K562 (cell line): ENCODE measurements around the gene PHOX2A. TPM values are rescaled to one million over a fixed set of nuclear protein-coding genes. Genes with fewer than 3 reads are reported as not detected.

ENCODE experiments used
- ATAC-seq: fragments of 200-7000 bp; cut with Tn5 transposase; 3 replicates; pipeline ENCODE4 v1.9.1; 2020; ENCODE audit warnings: moderate library complexity
- BruUV-seq: library from RNA; stranded (reverse); fragments of 400-500 nt; replicated peaks from 2 replicates; lab custom pipeline; 2021; lab: Mats Ljungman, UMichigan
- CTCF ChIA-PET: fragments of 300-600 bp; formaldehyde crosslinking; extraction: SDS; loops from one replicate; lab custom pipeline; 2021; ENCODE audit warnings: low intra/inter-chr PET ratio; lab: Yijun Ruan, JAX
- POLR2A ChIA-PET: fragments of 300-600, 350-650 bp; sonication (Branson Sonifier 250); formaldehyde crosslinking; extraction: SDS; loops from one replicate; lab custom pipeline; 2021; ENCODE audit warnings: antibody characterized with exemption, inconsistent platforms; lab: Yijun Ruan, JAX
- DNase-seq, 4 experiments: peaks; one replicate each; pipeline versions ENCODE4 v3.0.0 to v3.0.0-alpha.2; 2011 to 2018; ENCODE audit warnings: low spot score in 3 of 4, mixed read lengths in 3 of 4; ENCODE audit errors: extremely low read depth in 1 of 4
- FAIRE-seq: peaks from 2 replicates; lab custom pipeline; 2011; peaks lifted over from hg19 to GRCh38; lab: Jason Lieb, UNC
- H2AFZ ChIP-seq: 2 replicates; pipeline ENCODE4 v1.6.0; 2011; ENCODE audit warnings: low read depth, low read length, control low read depth, inconsistent platforms
- H3K27ac ChIP-seq: fragments of 200-600 bp; 3 replicates; pipeline ENCODE4 v1.8.0; 2011; ENCODE audit warnings: low read depth, mild to moderate bottlenecking, control low read depth, inconsistent platforms, low read length, moderate library complexity, mixed read lengths; ENCODE audit errors: extremely low read depth
- H3K27me3 ChIP-seq, 2 experiments: fragments of 300-600 bp in 1 of 2; 2 replicates in 1 of 2; 3 replicates in 1 of 2; pipeline versions ENCODE4 v1.6.0 to v1.8.0; 2011; ENCODE audit warnings: inconsistent platforms in 2 of 2, low read length in 2 of 2, mild to moderate bottlenecking in 1 of 2, mixed read lengths in 1 of 2, moderate library complexity in 1 of 2; ENCODE audit not compliant: control insufficient read depth in 2 of 2, insufficient read depth in 2 of 2
- H3K36me3 ChIP-seq: fragments of 300-600 bp; 3 replicates; pipeline ENCODE4 v1.8.0; 2011; ENCODE audit warnings: mild to moderate bottlenecking, low read length, inconsistent platforms; ENCODE audit not compliant: control insufficient read depth, insufficient read depth
- H3K4me1 ChIP-seq, 2 experiments: fragments of 200-600 bp in 1 of 2; replicated peaks in 1 of 2; 2 replicates in 1 of 2; 3 replicates in 1 of 2; pipeline versions ENCODE4 v1.5.1 to v1.8.0; 2011; ENCODE audit warnings: inconsistent platforms in 2 of 2, low read length in 2 of 2, mild to moderate bottlenecking in 1 of 2, mixed read lengths in 1 of 2, moderate library complexity in 1 of 2; ENCODE audit not compliant: control insufficient read depth in 2 of 2, insufficient read depth in 2 of 2
- H3K4me2 ChIP-seq: 2 replicates; pipeline ENCODE4 v1.6.1; 2011; ENCODE audit warnings: low read length, control low read depth, inconsistent platforms, mixed read lengths; ENCODE audit not compliant: insufficient read depth
- H3K4me3 ChIP-seq: fragments of 200-600 bp; sonication (generic), shearing (Covaris generic); 2 replicates; pipeline ENCODE4 v1.5.1; 2016; ENCODE audit warnings: control low read depth, inconsistent platforms
- H3K79me2 ChIP-seq: fragments of 200-600 bp; 3 replicates; pipeline ENCODE4 v1.8.0; 2011; ENCODE audit warnings: low read length, inconsistent platforms; ENCODE audit not compliant: control insufficient read depth, insufficient read depth
- H3K9ac ChIP-seq, 2 experiments: 2 replicates each; pipeline versions ENCODE4 v1.6.0 to v1.6.1; 2011; ENCODE audit warnings: low read depth in 2 of 2, low read length in 2 of 2, control low read depth in 1 of 2, inconsistent platforms in 1 of 2, mild to moderate bottlenecking in 1 of 2, mixed read lengths in 1 of 2; ENCODE audit not compliant: insufficient read depth in 1 of 2
- H3K9me1 ChIP-seq: one replicate; pipeline ENCODE4 v1.6.0; 2011; ENCODE audit warnings: inconsistent platforms, mild to moderate bottlenecking, low read length, moderate library complexity; ENCODE audit not compliant: control insufficient read depth, insufficient read depth
- H3K9me3 ChIP-seq: replicated peaks from 2 replicates; pipeline ENCODE4 v1.5.1; 2011; ENCODE audit warnings: low read depth, low read length, inconsistent platforms; ENCODE audit not compliant: control insufficient read depth, insufficient read depth
- H4K20me1 ChIP-seq: replicated peaks from 2 replicates; pipeline ENCODE4 v1.6.1; 2011; ENCODE audit warnings: low read length, inconsistent platforms, mixed read lengths; ENCODE audit not compliant: control insufficient read depth, insufficient read depth
- BMI1 ChIP-seq: fragments of 150-350 bp; IDR thresholded peaks from 2 replicates; pipeline ENCODE4 v1.6.1; 2014; ENCODE audit warnings: low read length
- BRD4 ChIP-seq: fragments of 200-600 bp; sonication (generic); IDR thresholded peaks from 2 replicates; pipeline ENCODE4 v1.6.1; 2017; ENCODE audit warnings: inconsistent platforms
- BRD9 ChIP-seq: fragments of 450-650 bp; IDR thresholded peaks from 2 replicates; pipeline ENCODE4 v1.6.1; 2018; ENCODE audit warnings: low read depth; ENCODE audit not compliant: partially characterized antibody
- CXXC5 ChIP-seq: fragments of 250-450 bp; sonication (Bioruptor Pico); IDR thresholded peaks from 2 replicates; pipeline ENCODE4 v1.8.0; 2022; ENCODE audit warnings: inconsistent platforms, mild to moderate bottlenecking, moderate library complexity
- E2F5 ChIP-seq: sonication (generic); formaldehyde crosslinking; IDR thresholded peaks from 2 replicates; pipeline ENCODE4 v1.8.0; 2022; ENCODE audit warnings: mild to moderate bottlenecking, missing genetic modification reagents
- FOXK2 ChIP-seq, 2 experiments: fragments of 450-650 bp; IDR thresholded peaks in 1 of 2; conservative IDR thresholded peaks in 1 of 2; 2 replicates each; pipeline ENCODE4 v1.6.1; 2016; ENCODE audit warnings: low read depth in 2 of 2, mild to moderate bottlenecking in 1 of 2
- FOXM1 ChIP-seq, 2 experiments: fragments of 450-650 bp in 1 of 2; sonication (generic) in 1 of 2; formaldehyde crosslinking in 1 of 2; IDR thresholded peaks; 2 replicates each; pipeline versions ENCODE4 v1.6.1 to v1.9.0; 2017 to 2022; ENCODE audit warnings: low read depth in 2 of 2, mild to moderate bottlenecking in 2 of 2, missing genetic modification reagents in 1 of 2, moderate library complexity in 1 of 2
- NR1H2 ChIP-seq: sonication (generic); formaldehyde crosslinking; IDR thresholded peaks from 2 replicates; pipeline ENCODE4 v1.4.0; 2020; ENCODE audit warnings: mild to moderate bottlenecking, missing genetic modification reagents
- RB1 ChIP-seq: fragments of 450-650 bp; IDR thresholded peaks from 2 replicates; pipeline ENCODE4 v1.6.1; 2017; ENCODE audit warnings: low read depth, mild to moderate bottlenecking
- TBP ChIP-seq: optimal IDR thresholded peaks from 2 replicates; pipeline ENCODE3; 2011; ENCODE audit warnings: low read depth, low read length, improper control_type of control experiment
- TOE1 ChIP-seq, 2 experiments: fragments of 450-650 bp in 1 of 2; sonication (generic) in 1 of 2; formaldehyde crosslinking in 1 of 2; IDR thresholded peaks; 2 replicates each; pipeline versions ENCODE4 v1.7.1 to v1.8.0; 2016 to 2022; ENCODE audit warnings: borderline replicate concordance in 2 of 2, mild to moderate bottlenecking in 2 of 2, antibody characterized with exemption in 1 of 2, inconsistent platforms in 1 of 2, low read depth in 1 of 2, missing genetic modification reagents in 1 of 2, moderate library complexity in 1 of 2
- ZNF175 ChIP-seq: fragments of 200-800 bp; sonication (Bioruptor generic); IDR thresholded peaks from 2 replicates; pipeline ENCODE4 v1.6.1; 2016; ENCODE audit warnings: low read depth, mild to moderate bottlenecking, missing genetic modification characterization, missing compliant biosample characterization
- WGBS: fragments of 100-300 bp; shearing (Covaris generic); methylation state at CpG from one replicate; pipeline ENCODE4 v1.1.6; 2016; ENCODE audit warnings: low coverage, mixed read lengths; ENCODE audit not compliant: insufficient coverage; ENCODE audit errors: missing lambda C conversion rate; 5-methylcytosine and 5-hydroxymethylcytosine counted together
- in situ Hi-C: fragments of 300-500 bp; cut with MboI; formaldehyde crosslinking; loops from 4 replicates; pipeline ENCODE4 v1.15.0; 2018; ENCODE audit warnings: inconsistent platforms, mixed read lengths
- intact Hi-C: fragments of 100-400 bp; cut with micrococcal nuclease; formaldehyde crosslinking; loops from 2 replicates; pipeline ENCODE4 v1.14.2; 2022
- polyA plus RNA-seq, 8 experiments: library from polyadenylated mRNA; depleted of rRNA in 4 of 8; stranded (reverse) in 5 of 8; unstranded in 3 of 8; fragments of >200 nt; fragmentation: Nextera tagmentation in 2 of 8; fragmentation: Illumina TruSeq in 1 of 8; extraction: Ambion mirVana in 2 of 8; extraction: Trizol in 1 of 8; gene quantifications; 2 replicates each; pipeline versions ENCODE4 v1.2.1 to v1.2.3, GENCODE V29; 2011 to 2014; ENCODE audit warnings: inconsistent platforms in 1 of 8, missing spikeins in 1 of 8
- total RNA-seq, 7 experiments: library from RNA; depleted of rRNA in 6 of 7; stranded (reverse); fragments of >200 nt in 6 of 7; fragmentation: Illumina TruSeq in 2 of 7; extraction: Trizol in 2 of 7; gene quantifications; 2 replicates each; pipeline versions ENCODE4 v1.2.1 to v1.2.3, GENCODE V29; 2011 to 2021; ENCODE audit warnings: low replicate concordance in 1 of 7
- TF ChIP-seq, protein P1 (sequence below): sonication (generic); formaldehyde crosslinking; IDR thresholded peaks from 2 replicates; pipeline ENCODE4 v1.8.1; 2023; ENCODE audit warnings: mild to moderate bottlenecking, missing genetic modification reagents
- TF ChIP-seq, protein P2 (sequence below): fragments of 200-400 bp; formaldehyde crosslinking; IDR thresholded peaks from 2 replicates; pipeline ENCODE4 v1.6.1; 2017; ENCODE audit warnings: mild to moderate bottlenecking, low read depth, low read length, moderate library complexity

Gene PHOX2A
- total and polyA plus RNA-seq, 9 of the 15 experiments (the other 6 are each of a cell fraction or from before 2014, with no cell fraction given), result not detected

DNA sequence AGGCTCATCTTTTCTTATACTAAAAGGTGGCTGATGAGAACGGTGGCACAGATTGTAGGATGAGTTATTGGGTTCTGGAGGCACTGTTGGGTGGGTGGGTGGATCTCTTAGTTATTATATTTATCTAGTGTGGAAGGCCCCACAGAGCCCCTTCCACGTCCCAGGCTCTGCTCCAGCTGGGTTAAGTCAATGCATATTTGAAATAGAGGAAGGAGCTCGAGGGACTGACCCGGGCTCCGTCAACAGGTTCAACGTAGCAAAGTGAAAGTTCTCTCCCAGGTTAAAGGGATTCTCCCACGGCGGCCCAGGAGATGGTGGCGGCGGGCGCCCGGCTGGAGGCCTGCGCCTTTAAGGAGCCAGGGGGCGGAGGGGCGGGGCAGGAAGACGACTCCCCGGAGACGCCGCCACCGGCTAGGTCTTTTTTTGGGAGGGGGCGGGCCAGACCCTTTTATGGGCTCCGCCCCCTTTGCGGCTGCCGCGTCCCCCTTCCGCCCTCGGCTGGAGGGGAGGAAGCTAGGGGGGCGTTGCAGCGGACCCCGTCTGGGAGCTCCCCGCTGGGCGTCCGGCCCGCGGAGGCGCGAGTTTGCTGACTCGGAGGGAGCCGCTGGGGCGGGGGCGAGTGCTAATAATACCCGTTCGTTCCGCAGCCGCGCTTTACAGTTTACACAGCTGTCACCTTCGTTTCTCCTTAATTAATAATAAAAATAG lies 20.9 kb downstream of the PHOX2A start:
- peaks cover 20% of the 10 kb centered on the region; the same call in 2 of the 3 replicates for H3K36me3 ChIP-seq
- intact Hi-C loops, result loop anchor here (1.0 kb wide), 1 partner anchor 40 kb away; no protein-coding TSS in a partner anchor
- ChIA-PET POLR2A (interaction anchor here (0.6 to 2.1 kb wide), 10 partner anchors 14 to 1299 kb away, joined by 3 to 9 read pairs (median 4); no protein-coding TSS in a partner anchor), CTCF (no interaction called here)
- H3K79me2 ChIP-seq, result peaks cover 27% of the 10 kb centered on the region
- no TSS peak for BruUV-seq
- H3K9ac ChIP-seq, result peak overlapping the region; percentile 72 to 96
- ATAC-seq, result peak; percentile 86
- H4K20me1 ChIP-seq, result no peaks in the 10 kb centered on the region
- peak overlapping the region; percentile 87 for H3K4me2 ChIP-seq
- H3K9me3 ChIP-seq, result no peaks in the 10 kb centered on the region
- H2AFZ ChIP-seq, result peak overlapping the region; percentile 82
- H3K27ac ChIP-seq, result peak overlapping the region; percentile 88
- under 1% methylated on average over 46 of the region's 47 CpGs for whole genome bisulfite sequencing
- no peaks in the 10 kb centered on the region for H3K27me3 ChIP-seq
- peak overlapping the region; percentile 84 for H3K4me3 ChIP-seq
- peak; percentile 89 to 97 (median 90) for DNase-seq
- peaks cover 5% of the 10 kb centered on the region for H3K9me1 ChIP-seq
- peaks cover 24 to 46% of the 10 kb centered on the region in 2 experiments for H3K4me1 ChIP-seq
- in situ Hi-C loops, result no loop called here
- peak; percentile 84 for FAIRE-seq
- TF ChIP-seq TOE1 (IDR thresholded peaks at IDR 0.05; ENCODE audit: borderline replicate concordance), result peak; percentile 90; the same call in 1 of the 2 replicates
- TF ChIP-seq TOE1 (CRISPR knock-in tag; IDR thresholded peaks at IDR 0.05; ENCODE audit: borderline replicate concordance, low read depth), result no peak
- TF ChIP-seq, protein P1, sequence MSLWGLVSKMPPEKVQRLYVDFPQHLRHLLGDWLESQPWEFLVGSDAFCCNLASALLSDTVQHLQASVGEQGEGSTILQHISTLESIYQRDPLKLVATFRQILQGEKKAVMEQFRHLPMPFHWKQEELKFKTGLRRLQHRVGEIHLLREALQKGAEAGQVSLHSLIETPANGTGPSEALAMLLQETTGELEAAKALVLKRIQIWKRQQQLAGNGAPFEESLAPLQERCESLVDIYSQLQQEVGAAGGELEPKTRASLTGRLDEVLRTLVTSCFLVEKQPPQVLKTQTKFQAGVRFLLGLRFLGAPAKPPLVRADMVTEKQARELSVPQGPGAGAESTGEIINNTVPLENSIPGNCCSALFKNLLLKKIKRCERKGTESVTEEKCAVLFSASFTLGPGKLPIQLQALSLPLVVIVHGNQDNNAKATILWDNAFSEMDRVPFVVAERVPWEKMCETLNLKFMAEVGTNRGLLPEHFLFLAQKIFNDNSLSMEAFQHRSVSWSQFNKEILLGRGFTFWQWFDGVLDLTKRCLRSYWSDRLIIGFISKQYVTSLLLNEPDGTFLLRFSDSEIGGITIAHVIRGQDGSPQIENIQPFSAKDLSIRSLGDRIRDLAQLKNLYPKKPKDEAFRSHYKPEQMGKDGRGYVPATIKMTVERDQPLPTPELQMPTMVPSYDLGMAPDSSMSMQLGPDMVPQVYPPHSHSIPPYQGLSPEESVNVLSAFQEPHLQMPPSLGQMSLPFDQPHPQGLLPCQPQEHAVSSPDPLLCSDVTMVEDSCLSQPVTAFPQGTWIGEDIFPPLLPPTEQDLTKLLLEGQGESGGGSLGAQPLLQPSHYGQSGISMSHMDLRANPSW (CRISPR knock-in tag), result no peak
- no peak for TF ChIP-seq FOXK2 (conservative IDR thresholded peaks at IDR 0.05 in 1 of 2, IDR thresholded peaks at IDR 0.05 in 1 of 2; ENCODE audit: low read depth in 2 of 2)
- peak; percentile 85 for TF ChIP-seq FOXM1 (IDR thresholded peaks at IDR 0.05; ENCODE audit: low read depth)
- no peak for TF ChIP-seq FOXM1 (CRISPR knock-in tag; IDR thresholded peaks at IDR 0.05; ENCODE audit: low read depth)
- TF ChIP-seq RB1, result peak; percentile 53; the same call in 1 of the 2 replicates
- peak; percentile 80 for TF ChIP-seq CXXC5 (CRISPR knock-in tag)
- TF ChIP-seq, protein P2, sequence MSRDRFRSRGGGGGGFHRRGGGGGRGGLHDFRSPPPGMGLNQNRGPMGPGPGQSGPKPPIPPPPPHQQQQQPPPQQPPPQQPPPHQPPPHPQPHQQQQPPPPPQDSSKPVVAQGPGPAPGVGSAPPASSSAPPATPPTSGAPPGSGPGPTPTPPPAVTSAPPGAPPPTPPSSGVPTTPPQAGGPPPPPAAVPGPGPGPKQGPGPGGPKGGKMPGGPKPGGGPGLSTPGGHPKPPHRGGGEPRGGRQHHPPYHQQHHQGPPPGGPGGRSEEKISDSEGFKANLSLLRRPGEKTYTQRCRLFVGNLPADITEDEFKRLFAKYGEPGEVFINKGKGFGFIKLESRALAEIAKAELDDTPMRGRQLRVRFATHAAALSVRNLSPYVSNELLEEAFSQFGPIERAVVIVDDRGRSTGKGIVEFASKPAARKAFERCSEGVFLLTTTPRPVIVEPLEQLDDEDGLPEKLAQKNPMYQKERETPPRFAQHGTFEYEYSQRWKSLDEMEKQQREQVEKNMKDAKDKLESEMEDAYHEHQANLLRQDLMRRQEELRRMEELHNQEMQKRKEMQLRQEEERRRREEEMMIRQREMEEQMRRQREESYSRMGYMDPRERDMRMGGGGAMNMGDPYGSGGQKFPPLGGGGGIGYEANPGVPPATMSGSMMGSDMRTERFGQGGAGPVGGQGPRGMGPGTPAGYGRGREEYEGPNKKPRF, result no peak
- no peak for TF ChIP-seq BRD9
- TF ChIP-seq ZNF175, result no peak
- TF ChIP-seq E2F5 (CRISPR knock-in tag), result no peak
- TF ChIP-seq BMI1, result no peak
- no peak; the same call in 1 of the 2 replicates for TF ChIP-seq BRD4
- TF ChIP-seq NR1H2, result no peak
- peak; percentile 26 for TF ChIP-seq TBP
